ENCODE measurements around the gene PRTG. TPM values are rescaled to one million over a fixed set of nuclear protein-coding genes. Genes with fewer than 3 reads are reported as not detected.
A peak's percentile ranks its signal among the peaks of the same experiment; 100 is the strongest.

The PRTG gene
- total and polyA plus RNA-seq, 9 of the 15 experiments (the other 6 are each of a cell fraction or from before 2014, with no cell fraction given), result under 0.01 to 0.14 (median 0.06) TPM; not detected in 1

DNA sequence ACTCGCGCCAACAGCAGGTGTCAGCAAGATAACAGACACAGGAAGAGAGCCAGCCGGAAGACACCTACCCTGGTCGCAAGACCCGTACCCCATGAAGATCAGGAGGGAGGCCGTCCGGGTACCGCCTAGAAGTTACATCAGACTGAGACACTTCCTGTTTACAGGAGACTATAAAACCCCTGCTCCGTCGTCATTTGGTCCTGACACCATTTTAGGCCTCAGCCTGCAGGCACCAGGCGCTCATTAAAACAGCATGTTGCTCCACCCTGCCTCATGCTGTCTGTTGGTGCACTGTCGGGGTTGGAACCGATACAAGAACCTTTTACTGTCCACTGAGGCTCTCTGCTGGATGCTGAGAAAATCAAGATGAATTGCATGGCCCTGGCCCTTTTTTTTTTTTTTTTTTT is 15.6 kb upstream of the PRTG start (continued):
- TF ChIP-seq SMAD4 (CRISPR knock-in tag; conservative IDR thresholded peaks at IDR 0.05) (peak; percentile 85), ZNF408 (CRISPR knock-in tag; IDR thresholded peaks at IDR 0.05; ENCODE audit: low read depth) (no peak), RBFOX2 (IDR thresholded peaks at IDR 0.05; ENCODE audit: low read depth, low read length) (peak; percentile 45; the same call in 1 of the 2 replicates), JUND (IDR thresholded peaks at IDR 0.05; ENCODE audit: borderline replicate concordance, low read depth, low read length) (no peak), JUND (tag; IDR thresholded peaks at IDR 0.05; ENCODE audit: borderline replicate concordance, low read depth, low read length) (no peak), TGIF2 (CRISPR knock-in tag; IDR thresholded peaks at IDR 0.05) (no peak), TFAM (CRISPR knock-in tag; conservative IDR thresholded peaks at IDR 0.05) (no peak), ZNF316 (IDR thresholded peaks at IDR 0.05) (no peak)
- TF ChIP-seq, protein P1, sequence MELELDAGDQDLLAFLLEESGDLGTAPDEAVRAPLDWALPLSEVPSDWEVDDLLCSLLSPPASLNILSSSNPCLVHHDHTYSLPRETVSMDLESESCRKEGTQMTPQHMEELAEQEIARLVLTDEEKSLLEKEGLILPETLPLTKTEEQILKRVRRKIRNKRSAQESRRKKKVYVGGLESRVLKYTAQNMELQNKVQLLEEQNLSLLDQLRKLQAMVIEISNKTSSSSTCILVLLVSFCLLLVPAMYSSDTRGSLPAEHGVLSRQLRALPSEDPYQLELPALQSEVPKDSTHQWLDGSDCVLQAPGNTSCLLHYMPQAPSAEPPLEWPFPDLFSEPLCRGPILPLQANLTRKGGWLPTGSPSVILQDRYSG (tag; conservative IDR thresholded peaks at IDR 0.05; ENCODE audit: low read depth), result no peak
- TF ChIP-seq, protein P2, sequence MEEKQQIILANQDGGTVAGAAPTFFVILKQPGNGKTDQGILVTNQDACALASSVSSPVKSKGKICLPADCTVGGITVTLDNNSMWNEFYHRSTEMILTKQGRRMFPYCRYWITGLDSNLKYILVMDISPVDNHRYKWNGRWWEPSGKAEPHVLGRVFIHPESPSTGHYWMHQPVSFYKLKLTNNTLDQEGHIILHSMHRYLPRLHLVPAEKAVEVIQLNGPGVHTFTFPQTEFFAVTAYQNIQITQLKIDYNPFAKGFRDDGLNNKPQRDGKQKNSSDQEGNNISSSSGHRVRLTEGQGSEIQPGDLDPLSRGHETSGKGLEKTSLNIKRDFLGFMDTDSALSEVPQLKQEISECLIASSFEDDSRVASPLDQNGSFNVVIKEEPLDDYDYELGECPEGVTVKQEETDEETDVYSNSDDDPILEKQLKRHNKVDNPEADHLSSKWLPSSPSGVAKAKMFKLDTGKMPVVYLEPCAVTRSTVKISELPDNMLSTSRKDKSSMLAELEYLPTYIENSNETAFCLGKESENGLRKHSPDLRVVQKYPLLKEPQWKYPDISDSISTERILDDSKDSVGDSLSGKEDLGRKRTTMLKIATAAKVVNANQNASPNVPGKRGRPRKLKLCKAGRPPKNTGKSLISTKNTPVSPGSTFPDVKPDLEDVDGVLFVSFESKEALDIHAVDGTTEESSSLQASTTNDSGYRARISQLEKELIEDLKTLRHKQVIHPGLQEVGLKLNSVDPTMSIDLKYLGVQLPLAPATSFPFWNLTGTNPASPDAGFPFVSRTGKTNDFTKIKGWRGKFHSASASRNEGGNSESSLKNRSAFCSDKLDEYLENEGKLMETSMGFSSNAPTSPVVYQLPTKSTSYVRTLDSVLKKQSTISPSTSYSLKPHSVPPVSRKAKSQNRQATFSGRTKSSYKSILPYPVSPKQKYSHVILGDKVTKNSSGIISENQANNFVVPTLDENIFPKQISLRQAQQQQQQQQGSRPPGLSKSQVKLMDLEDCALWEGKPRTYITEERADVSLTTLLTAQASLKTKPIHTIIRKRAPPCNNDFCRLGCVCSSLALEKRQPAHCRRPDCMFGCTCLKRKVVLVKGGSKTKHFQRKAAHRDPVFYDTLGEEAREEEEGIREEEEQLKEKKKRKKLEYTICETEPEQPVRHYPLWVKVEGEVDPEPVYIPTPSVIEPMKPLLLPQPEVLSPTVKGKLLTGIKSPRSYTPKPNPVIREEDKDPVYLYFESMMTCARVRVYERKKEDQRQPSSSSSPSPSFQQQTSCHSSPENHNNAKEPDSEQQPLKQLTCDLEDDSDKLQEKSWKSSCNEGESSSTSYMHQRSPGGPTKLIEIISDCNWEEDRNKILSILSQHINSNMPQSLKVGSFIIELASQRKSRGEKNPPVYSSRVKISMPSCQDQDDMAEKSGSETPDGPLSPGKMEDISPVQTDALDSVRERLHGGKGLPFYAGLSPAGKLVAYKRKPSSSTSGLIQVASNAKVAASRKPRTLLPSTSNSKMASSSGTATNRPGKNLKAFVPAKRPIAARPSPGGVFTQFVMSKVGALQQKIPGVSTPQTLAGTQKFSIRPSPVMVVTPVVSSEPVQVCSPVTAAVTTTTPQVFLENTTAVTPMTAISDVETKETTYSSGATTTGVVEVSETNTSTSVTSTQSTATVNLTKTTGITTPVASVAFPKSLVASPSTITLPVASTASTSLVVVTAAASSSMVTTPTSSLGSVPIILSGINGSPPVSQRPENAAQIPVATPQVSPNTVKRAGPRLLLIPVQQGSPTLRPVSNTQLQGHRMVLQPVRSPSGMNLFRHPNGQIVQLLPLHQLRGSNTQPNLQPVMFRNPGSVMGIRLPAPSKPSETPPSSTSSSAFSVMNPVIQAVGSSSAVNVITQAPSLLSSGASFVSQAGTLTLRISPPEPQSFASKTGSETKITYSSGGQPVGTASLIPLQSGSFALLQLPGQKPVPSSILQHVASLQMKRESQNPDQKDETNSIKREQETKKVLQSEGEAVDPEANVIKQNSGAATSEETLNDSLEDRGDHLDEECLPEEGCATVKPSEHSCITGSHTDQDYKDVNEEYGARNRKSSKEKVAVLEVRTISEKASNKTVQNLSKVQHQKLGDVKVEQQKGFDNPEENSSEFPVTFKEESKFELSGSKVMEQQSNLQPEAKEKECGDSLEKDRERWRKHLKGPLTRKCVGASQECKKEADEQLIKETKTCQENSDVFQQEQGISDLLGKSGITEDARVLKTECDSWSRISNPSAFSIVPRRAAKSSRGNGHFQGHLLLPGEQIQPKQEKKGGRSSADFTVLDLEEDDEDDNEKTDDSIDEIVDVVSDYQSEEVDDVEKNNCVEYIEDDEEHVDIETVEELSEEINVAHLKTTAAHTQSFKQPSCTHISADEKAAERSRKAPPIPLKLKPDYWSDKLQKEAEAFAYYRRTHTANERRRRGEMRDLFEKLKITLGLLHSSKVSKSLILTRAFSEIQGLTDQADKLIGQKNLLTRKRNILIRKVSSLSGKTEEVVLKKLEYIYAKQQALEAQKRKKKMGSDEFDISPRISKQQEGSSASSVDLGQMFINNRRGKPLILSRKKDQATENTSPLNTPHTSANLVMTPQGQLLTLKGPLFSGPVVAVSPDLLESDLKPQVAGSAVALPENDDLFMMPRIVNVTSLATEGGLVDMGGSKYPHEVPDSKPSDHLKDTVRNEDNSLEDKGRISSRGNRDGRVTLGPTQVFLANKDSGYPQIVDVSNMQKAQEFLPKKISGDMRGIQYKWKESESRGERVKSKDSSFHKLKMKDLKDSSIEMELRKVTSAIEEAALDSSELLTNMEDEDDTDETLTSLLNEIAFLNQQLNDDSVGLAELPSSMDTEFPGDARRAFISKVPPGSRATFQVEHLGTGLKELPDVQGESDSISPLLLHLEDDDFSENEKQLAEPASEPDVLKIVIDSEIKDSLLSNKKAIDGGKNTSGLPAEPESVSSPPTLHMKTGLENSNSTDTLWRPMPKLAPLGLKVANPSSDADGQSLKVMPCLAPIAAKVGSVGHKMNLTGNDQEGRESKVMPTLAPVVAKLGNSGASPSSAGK (IDR thresholded peaks at IDR 0.05), result peak; percentile 83
- TF ChIP-seq, protein P3, sequence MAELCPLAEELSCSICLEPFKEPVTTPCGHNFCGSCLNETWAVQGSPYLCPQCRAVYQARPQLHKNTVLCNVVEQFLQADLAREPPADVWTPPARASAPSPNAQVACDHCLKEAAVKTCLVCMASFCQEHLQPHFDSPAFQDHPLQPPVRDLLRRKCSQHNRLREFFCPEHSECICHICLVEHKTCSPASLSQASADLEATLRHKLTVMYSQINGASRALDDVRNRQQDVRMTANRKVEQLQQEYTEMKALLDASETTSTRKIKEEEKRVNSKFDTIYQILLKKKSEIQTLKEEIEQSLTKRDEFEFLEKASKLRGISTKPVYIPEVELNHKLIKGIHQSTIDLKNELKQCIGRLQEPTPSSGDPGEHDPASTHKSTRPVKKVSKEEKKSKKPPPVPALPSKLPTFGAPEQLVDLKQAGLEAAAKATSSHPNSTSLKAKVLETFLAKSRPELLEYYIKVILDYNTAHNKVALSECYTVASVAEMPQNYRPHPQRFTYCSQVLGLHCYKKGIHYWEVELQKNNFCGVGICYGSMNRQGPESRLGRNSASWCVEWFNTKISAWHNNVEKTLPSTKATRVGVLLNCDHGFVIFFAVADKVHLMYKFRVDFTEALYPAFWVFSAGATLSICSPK (IDR thresholded peaks at IDR 0.05; ENCODE audit: borderline replicate concordance), result no peak
- TF ChIP-seq, protein P4, sequence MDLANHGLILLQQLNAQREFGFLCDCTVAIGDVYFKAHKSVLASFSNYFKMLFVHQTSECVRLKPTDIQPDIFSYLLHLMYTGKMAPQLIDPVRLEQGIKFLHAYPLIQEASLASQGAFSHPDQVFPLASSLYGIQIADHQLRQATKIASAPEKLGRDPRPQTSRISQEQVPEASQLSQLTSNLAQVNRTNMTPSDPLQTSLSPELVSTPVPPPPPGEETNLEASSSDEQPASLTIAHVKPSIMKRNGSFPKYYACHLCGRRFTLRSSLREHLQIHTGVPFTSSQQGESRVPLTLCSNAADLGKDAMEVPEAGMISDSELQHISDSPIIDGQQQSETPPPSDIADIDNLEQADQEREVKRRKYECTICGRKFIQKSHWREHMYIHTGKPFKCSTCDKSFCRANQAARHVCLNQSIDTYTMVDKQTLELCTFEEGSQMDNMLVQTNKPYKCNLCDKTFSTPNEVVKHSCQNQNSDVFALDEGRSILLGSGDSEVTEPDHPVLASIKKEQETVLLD (IDR thresholded peaks at IDR 0.05), result no peak

Measured in K562 (cell line).